HepG2 (cell line): Measurements from ENCODE around the gene RPL18. TPM values are rescaled to one million over a fixed set of nuclear protein-coding genes. Genes with fewer than 3 reads are reported as not detected.

Source experiments
- FLYWCH1 ChIP-seq: sonication (generic); formaldehyde crosslinking; IDR thresholded peaks from 2 replicates; pipeline ENCODE4 v1.8.1; 2023; ENCODE audit warnings: mild to moderate bottlenecking, missing genetic modification reagents
- NCOR1 ChIP-seq: fragments of 200-600 bp; sonication (generic); IDR thresholded peaks from 2 replicates; pipeline ENCODE4 v1.7.0; 2017; ENCODE audit warnings: antibody characterized with exemption, low read length, borderline replicate concordance
- PHF8 ChIP-seq: sonication (generic); formaldehyde crosslinking; IDR thresholded peaks from 2 replicates; pipeline ENCODE4 v1.5.0; 2020; ENCODE audit warnings: missing genetic modification reagents
- PLRG1 ChIP-seq: fragments of 450-650 bp; conservative IDR thresholded peaks from 2 replicates; pipeline ENCODE4 v1.6.1; 2016
- PRMT3 ChIP-seq: sonication (generic); formaldehyde crosslinking; IDR thresholded peaks from 2 replicates; pipeline ENCODE4 v1.8.1; 2022; ENCODE audit warnings: low read depth, mild to moderate bottlenecking, moderate library complexity, missing genetic modification reagents, borderline replicate concordance
- RBM39 ChIP-seq: fragments of 200-400 bp; formaldehyde crosslinking; IDR thresholded peaks from one replicate; pipeline ENCODE4 v1.6.1; 2018; ENCODE audit warnings: antibody characterized with exemption, mild to moderate bottlenecking, low read depth, low read length; ENCODE audit not compliant: poor library complexity, severe bottlenecking
- TBL1XR1 ChIP-seq: fragments of 150-350 bp; IDR thresholded peaks from 2 replicates; pipeline ENCODE4 v1.6.1; 2014; ENCODE audit warnings: borderline replicate concordance, low read length; ENCODE audit not compliant: partially characterized antibody
- ZBTB8A ChIP-seq: sonication (generic); formaldehyde crosslinking; IDR thresholded peaks from 2 replicates; pipeline ENCODE4 v1.4.0; 2020; ENCODE audit warnings: mild to moderate bottlenecking, low read depth, missing genetic modification reagents, borderline replicate concordance
- ZMYM2 ChIP-seq: sonication (generic); formaldehyde crosslinking; IDR thresholded peaks from 2 replicates; pipeline ENCODE4 v1.8.0; 2022; ENCODE audit warnings: mild to moderate bottlenecking, missing genetic modification reagents
- ZNF124 ChIP-seq: sonication (generic); formaldehyde crosslinking; IDR thresholded peaks from 2 replicates; pipeline ENCODE4 v1.4.0; 2020; ENCODE audit warnings: missing genetic modification reagents
- ZNF263 ChIP-seq: sonication (generic); formaldehyde crosslinking; IDR thresholded peaks from 2 replicates; pipeline ENCODE4 v1.4.0; 2020; ENCODE audit warnings: missing genetic modification reagents
- ZNF317 ChIP-seq: sonication (generic); formaldehyde crosslinking; IDR thresholded peaks from 2 replicates; pipeline ENCODE4 v1.5.0; 2020; ENCODE audit warnings: mild to moderate bottlenecking, missing genetic modification reagents
- ZNF326 ChIP-seq: sonication (generic); formaldehyde crosslinking; IDR thresholded peaks from 2 replicates; pipeline ENCODE4 v1.4.0; 2020; ENCODE audit warnings: missing genetic modification reagents, borderline replicate concordance
- ZNF569 ChIP-seq: sonication (generic); formaldehyde crosslinking; IDR thresholded peaks from 2 replicates; pipeline ENCODE4 v1.5.0; 2020; ENCODE audit warnings: mild to moderate bottlenecking, missing genetic modification reagents, moderate library complexity, borderline replicate concordance
- ZNF792 ChIP-seq: IDR thresholded peaks from 2 replicates; pipeline ENCODE4 v1.6.1; 2016
- polyA plus RNA-seq, 8 experiments: library from polyadenylated mRNA; depleted of rRNA in 3 of 8; stranded (reverse) in 7 of 8; unstranded in 1 of 8; fragments of >200 nt; fragmentation: Illumina TruSeq in 4 of 8; extraction: Trizol in 4 of 8; gene quantifications; 2 replicates each; pipeline versions ENCODE4 v1.2.1 to v1.2.3, GENCODE V29; 2011 to 2016; ENCODE audit warnings: low read depth in 4 of 8, missing spikeins in 1 of 8, mixed read lengths in 1 of 8; ENCODE audit not compliant: insufficient read depth in 1 of 8
- total RNA-seq, 5 experiments: library from RNA; depleted of rRNA; stranded (reverse); fragments of >200 nt; fragmentation: Illumina TruSeq; extraction: Trizol; gene quantifications; 2 replicates each; pipeline ENCODE4 v1.2.3, GENCODE V29; 2016; ENCODE audit warnings: low read depth in 1 of 5
- TF ChIP-seq, protein P1 (sequence below): sonication (generic); formaldehyde crosslinking; IDR thresholded peaks from 2 replicates; pipeline ENCODE4 v1.4.0; 2020; ENCODE audit warnings: mild to moderate bottlenecking, missing genetic modification reagents
- TF ChIP-seq, protein P2 (sequence below): sonication (generic); formaldehyde crosslinking; IDR thresholded peaks from 2 replicates; pipeline ENCODE4 v1.4.0; 2020; ENCODE audit warnings: missing genetic modification reagents
- TF ChIP-seq, protein P3 (sequence below): sonication (generic); formaldehyde crosslinking; IDR thresholded peaks from 2 replicates; pipeline ENCODE4 v1.4.0; 2020; ENCODE audit warnings: missing genetic modification reagents
- TF ChIP-seq, protein P4 (sequence below): sonication (generic); formaldehyde crosslinking; IDR thresholded peaks from 2 replicates; pipeline ENCODE4 v1.4.0; 2020; ENCODE audit warnings: missing genetic modification reagents, mild to moderate bottlenecking, borderline replicate concordance

The RPL18 gene
- total and polyA plus RNA-seq, 2 of the 13 experiments (the other 11 are each of a cell fraction or from before 2014, with no cell fraction given) = 1,485 to 1,639 TPM

- TF ChIP-seq, protein P1, sequence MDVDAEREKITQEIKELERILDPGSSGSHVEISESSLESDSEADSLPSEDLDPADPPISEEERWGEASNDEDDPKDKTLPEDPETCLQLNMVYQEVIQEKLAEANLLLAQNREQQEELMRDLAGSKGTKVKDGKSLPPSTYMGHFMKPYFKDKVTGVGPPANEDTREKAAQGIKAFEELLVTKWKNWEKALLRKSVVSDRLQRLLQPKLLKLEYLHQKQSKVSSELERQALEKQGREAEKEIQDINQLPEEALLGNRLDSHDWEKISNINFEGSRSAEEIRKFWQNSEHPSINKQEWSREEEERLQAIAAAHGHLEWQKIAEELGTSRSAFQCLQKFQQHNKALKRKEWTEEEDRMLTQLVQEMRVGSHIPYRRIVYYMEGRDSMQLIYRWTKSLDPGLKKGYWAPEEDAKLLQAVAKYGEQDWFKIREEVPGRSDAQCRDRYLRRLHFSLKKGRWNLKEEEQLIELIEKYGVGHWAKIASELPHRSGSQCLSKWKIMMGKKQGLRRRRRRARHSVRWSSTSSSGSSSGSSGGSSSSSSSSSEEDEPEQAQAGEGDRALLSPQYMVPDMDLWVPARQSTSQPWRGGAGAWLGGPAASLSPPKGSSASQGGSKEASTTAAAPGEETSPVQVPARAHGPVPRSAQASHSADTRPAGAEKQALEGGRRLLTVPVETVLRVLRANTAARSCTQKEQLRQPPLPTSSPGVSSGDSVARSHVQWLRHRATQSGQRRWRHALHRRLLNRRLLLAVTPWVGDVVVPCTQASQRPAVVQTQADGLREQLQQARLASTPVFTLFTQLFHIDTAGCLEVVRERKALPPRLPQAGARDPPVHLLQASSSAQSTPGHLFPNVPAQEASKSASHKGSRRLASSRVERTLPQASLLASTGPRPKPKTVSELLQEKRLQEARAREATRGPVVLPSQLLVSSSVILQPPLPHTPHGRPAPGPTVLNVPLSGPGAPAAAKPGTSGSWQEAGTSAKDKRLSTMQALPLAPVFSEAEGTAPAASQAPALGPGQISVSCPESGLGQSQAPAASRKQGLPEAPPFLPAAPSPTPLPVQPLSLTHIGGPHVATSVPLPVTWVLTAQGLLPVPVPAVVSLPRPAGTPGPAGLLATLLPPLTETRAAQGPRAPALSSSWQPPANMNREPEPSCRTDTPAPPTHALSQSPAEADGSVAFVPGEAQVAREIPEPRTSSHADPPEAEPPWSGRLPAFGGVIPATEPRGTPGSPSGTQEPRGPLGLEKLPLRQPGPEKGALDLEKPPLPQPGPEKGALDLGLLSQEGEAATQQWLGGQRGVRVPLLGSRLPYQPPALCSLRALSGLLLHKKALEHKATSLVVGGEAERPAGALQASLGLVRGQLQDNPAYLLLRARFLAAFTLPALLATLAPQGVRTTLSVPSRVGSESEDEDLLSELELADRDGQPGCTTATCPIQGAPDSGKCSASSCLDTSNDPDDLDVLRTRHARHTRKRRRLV = no peak; the same call in 1 of the 2 replicates
- TF ChIP-seq ZNF124 (CRISPR knock-in tag) (peak; percentile 86; the same call in 1 of the 2 replicates), PRMT3 (no peak; the same call in 1 of the 2 replicates), TBL1XR1 (peak; percentile 30), RBM39 (peak; percentile 98), ZNF326 (CRISPR knock-in tag) (no peak), FLYWCH1 (CRISPR knock-in tag) (no peak), PLRG1 (no peak), ZNF792 (CRISPR knock-in tag) (peak; percentile 90), ZBTB8A (CRISPR knock-in tag) (no peak), ZNF263 (CRISPR knock-in tag) (peak; percentile 66), ZNF317 (CRISPR knock-in tag) (peak; percentile 53; the same call in 1 of the 2 replicates), NCOR1 (peak; percentile 27; the same call in 1 of the 2 replicates), ZMYM2 (CRISPR knock-in tag) (no peak), ZNF569 (CRISPR knock-in tag) (0 out of 2 replicates have a peak, but pooled peaks have one; percentile 76), PHF8 (peak; percentile 89)
- TF ChIP-seq, protein P2, sequence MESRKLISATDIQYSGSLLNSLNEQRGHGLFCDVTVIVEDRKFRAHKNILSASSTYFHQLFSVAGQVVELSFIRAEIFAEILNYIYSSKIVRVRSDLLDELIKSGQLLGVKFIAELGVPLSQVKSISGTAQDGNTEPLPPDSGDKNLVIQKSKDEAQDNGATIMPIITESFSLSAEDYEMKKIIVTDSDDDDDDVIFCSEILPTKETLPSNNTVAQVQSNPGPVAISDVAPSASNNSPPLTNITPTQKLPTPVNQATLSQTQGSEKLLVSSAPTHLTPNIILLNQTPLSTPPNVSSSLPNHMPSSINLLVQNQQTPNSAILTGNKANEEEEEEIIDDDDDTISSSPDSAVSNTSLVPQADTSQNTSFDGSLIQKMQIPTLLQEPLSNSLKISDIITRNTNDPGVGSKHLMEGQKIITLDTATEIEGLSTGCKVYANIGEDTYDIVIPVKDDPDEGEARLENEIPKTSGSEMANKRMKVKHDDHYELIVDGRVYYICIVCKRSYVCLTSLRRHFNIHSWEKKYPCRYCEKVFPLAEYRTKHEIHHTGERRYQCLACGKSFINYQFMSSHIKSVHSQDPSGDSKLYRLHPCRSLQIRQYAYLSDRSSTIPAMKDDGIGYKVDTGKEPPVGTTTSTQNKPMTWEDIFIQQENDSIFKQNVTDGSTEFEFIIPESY (CRISPR knock-in tag) = no peak; the same call in 1 of the 2 replicates
- TF ChIP-seq, protein P3, sequence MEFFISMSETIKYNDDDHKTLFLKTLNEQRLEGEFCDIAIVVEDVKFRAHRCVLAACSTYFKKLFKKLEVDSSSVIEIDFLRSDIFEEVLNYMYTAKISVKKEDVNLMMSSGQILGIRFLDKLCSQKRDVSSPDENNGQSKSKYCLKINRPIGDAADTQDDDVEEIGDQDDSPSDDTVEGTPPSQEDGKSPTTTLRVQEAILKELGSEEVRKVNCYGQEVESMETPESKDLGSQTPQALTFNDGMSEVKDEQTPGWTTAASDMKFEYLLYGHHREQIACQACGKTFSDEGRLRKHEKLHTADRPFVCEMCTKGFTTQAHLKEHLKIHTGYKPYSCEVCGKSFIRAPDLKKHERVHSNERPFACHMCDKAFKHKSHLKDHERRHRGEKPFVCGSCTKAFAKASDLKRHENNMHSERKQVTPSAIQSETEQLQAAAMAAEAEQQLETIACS (CRISPR knock-in tag) = no peak
- TF ChIP-seq, protein P4, sequence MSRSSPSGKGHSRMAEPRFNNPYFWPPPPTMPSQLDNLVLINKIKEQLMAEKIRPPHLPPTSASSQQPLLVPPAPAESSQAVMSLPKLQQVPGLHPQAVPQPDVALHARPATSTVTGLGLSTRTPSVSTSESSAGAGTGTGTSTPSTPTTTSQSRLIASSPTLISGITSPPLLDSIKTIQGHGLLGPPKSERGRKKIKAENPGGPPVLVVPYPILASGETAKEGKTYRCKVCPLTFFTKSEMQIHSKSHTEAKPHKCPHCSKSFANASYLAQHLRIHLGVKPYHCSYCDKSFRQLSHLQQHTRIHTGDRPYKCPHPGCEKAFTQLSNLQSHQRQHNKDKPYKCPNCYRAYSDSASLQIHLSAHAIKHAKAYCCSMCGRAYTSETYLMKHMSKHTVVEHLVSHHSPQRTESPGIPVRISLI = peak; percentile 16; the same call in 1 of the 2 replicates
Observed at GRCh38 chr19:48618916-48619691, at the start of gene RPL18, which contains the start of gene SPHK2 (continued).
